Bladder microvascular endothelial cell (primary cell): Measurements from ENCODE around the gene SEC24C. TPM values are rescaled to one million over a fixed set of nuclear protein-coding genes. Genes with fewer than 3 reads are reported as not detected.

Source experiments
- total RNA-seq: library from RNA; depleted of rRNA; stranded (reverse); fragments of >200 nt; gene quantifications from 2 replicates; pipeline ENCODE4 v1.2.3, GENCODE V29; 2014

Gene SEC24C, protein sequence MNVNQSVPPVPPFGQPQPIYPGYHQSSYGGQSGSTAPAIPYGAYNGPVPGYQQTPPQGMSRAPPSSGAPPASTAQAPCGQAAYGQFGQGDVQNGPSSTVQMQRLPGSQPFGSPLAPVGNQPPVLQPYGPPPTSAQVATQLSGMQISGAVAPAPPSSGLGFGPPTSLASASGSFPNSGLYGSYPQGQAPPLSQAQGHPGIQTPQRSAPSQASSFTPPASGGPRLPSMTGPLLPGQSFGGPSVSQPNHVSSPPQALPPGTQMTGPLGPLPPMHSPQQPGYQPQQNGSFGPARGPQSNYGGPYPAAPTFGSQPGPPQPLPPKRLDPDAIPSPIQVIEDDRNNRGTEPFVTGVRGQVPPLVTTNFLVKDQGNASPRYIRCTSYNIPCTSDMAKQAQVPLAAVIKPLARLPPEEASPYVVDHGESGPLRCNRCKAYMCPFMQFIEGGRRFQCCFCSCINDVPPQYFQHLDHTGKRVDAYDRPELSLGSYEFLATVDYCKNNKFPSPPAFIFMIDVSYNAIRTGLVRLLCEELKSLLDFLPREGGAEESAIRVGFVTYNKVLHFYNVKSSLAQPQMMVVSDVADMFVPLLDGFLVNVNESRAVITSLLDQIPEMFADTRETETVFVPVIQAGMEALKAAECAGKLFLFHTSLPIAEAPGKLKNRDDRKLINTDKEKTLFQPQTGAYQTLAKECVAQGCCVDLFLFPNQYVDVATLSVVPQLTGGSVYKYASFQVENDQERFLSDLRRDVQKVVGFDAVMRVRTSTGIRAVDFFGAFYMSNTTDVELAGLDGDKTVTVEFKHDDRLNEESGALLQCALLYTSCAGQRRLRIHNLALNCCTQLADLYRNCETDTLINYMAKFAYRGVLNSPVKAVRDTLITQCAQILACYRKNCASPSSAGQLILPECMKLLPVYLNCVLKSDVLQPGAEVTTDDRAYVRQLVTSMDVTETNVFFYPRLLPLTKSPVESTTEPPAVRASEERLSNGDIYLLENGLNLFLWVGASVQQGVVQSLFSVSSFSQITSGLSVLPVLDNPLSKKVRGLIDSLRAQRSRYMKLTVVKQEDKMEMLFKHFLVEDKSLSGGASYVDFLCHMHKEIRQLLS
- total RNA-seq: 46.6 and 115 TPM in 2 replicates

GRCh38 chr10:73743905-73744663, at the start of gene SEC24C:
Gene SEC24C, plus strand, starts transcription at chr10:73744372. Its CDS starts 2,461 bp downstream, at chr10:73746833.

GRCh38 chr10:73697675-73698159, 46.5 kb upstream of the SEC24C start, which contains the start of gene AGAP5:
Gene AGAP5, minus strand, starts transcription at chr10:73698109. Its CDS starts 354 bp downstream, at chr10:73697755.

DNA sequence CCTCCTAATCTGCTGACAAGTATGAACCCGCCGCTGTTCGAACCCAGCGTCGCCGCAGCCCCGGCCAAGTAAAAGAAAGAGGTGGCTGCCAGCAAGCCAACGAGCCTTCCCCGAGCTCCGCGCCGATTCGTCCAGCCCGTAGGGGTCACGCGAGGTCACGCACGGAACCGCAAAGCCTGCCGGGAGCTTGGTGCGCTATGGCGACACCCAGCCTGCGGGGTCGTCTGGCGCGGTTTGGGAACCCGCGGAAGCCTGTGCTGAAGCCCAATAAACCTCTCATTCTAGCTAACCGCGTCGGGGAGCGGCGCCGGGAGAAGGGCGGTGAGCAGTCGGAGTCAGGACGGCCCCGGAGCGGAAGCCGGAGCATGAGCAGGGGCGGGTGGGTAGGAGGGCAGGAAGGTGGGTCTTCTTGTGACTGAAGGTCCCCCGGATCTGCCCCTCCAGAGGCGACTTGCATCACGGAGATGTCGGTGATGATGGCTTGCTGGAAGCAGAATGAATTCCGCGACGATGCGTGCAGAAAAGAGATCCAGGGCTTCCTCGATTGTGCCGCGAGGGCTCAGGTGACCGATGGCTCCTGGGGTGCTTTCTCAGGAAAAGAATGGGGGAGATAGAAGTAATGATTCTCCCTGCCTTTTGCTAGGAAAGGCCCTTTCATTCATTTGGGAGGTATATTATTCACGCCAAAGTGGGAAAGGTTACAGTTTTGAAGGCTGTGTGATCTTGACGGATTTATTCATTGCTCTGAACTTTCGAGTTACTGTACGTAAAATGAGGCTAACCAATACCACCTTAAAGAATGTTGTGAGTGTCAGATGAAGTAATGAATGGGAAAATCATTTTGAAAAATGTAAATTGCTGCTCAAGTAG, 37.9 kb downstream of the SEC24C start, which contains the start of gene CHCHD1:
Gene CHCHD1 (plus strand): TSS at position 170 of the 870 bp plus-strand sequence. CDS start 28 bp downstream, at position 198.

GRCh38 chr10:73785211-73785720, 41.1 kb downstream of the SEC24C start, which contains the start of gene ZSWIM8:
Gene ZSWIM8, plus strand, starts transcription at chr10:73785606. Its CDS starts 273 bp downstream, at chr10:73785879.

Other genes starting within 250 kb of the SEC24C start
- gene PPP3CB, start 248.3 kb upstream of the SEC24C start, total RNA-seq: 10.5 and 22.8 TPM in 2 replicates
- gene USP54, start 153.0 kb upstream of the SEC24C start, total RNA-seq: 6.5 and 15.8 TPM in 2 replicates
- gene MYOZ1, start 102.9 kb upstream of the SEC24C start, total RNA-seq: not detected in 2 replicates
- under 0.01 TPM in 1 of 2 replicates, not detected in the other for gene SYNPO2L, start 88.3 kb upstream of the SEC24C start, total RNA-seq
- gene AGAP5, start 46.3 kb upstream of the SEC24C start, total RNA-seq: 0.81 and 4.0 TPM in 2 replicates
- gene CHCHD1, start 37.7 kb downstream of the SEC24C start, total RNA-seq: 19.6 and 23.0 TPM in 2 replicates
- 31.6 and 71.6 TPM in 2 replicates for gene ZSWIM8, start 41.2 kb downstream of the SEC24C start, total RNA-seq
- 5.5 and 17.4 TPM in 2 replicates for gene NDST2, start 67.2 kb downstream of the SEC24C start, total RNA-seq
- 25.4 and 30.6 TPM in 2 replicates for gene CAMK2G, start 130.2 kb downstream of the SEC24C start, total RNA-seq
- 31.4 and 34.8 TPM in 2 replicates for gene PLAU, start 166.8 kb downstream of the SEC24C start, total RNA-seq